Keratinocyte (primary cell): ENCODE measurements around the gene RAB6A. TPM values are rescaled to one million over a fixed set of nuclear protein-coding genes. Genes with fewer than 3 reads are reported as not detected.
"Not testable (repeated sequence)": the region's sequence is repeated elsewhere in the genome, so short reads cannot be mapped to it uniquely, and the experiment has no call there.

Experiments used
- DNase-seq: peaks from one replicate; pipeline ENCODE4 v3.0.0-alpha.2; 2011; ENCODE audit warnings: low read depth, missing footprints, low spot score
- FAIRE-seq: peaks from 2 replicates; lab custom pipeline; 2011; peaks lifted over from hg19 to GRCh38; lab: Jason Lieb, UNC
- H2AFZ ChIP-seq: 2 replicates; pipeline ENCODE4 v1.6.0; 2012; ENCODE audit warnings: low read length, control low read depth, inconsistent platforms; ENCODE audit not compliant: control insufficient read depth
- H3K27ac ChIP-seq: 2 replicates; pipeline ENCODE4 v1.5.1; 2011; ENCODE audit warnings: low read length; ENCODE audit not compliant: control insufficient read depth, insufficient read depth
- H3K27me3 ChIP-seq: 3 replicates; pipeline ENCODE4 v1.6.0; 2011; ENCODE audit warnings: low read length; ENCODE audit not compliant: control insufficient read depth, insufficient read depth; ENCODE audit errors: extremely low read depth
- H3K36me3 ChIP-seq, 2 experiments: 2 replicates in 1 of 2; 3 replicates in 1 of 2; pipeline ENCODE4 v1.5.1; 2011; ENCODE audit warnings: low read length in 2 of 2, mild to moderate bottlenecking in 1 of 2; ENCODE audit not compliant: control insufficient read depth in 2 of 2, insufficient read depth in 2 of 2; ENCODE audit errors: extremely low read depth in 1 of 2
- H3K4me1 ChIP-seq: 3 replicates; pipeline ENCODE4 v1.5.1; 2011; ENCODE audit warnings: low read length; ENCODE audit not compliant: control insufficient read depth, insufficient read depth; ENCODE audit errors: extremely low read depth
- H3K4me2 ChIP-seq: 3 replicates; pipeline ENCODE4 v1.6.0; 2011; ENCODE audit warnings: low read depth, low read length; ENCODE audit not compliant: control insufficient read depth, insufficient read depth; ENCODE audit errors: extremely low read depth
- H3K4me3 ChIP-seq, 3 experiments: fragments of 200-600 bp in 1 of 3; sonication (generic) in 1 of 3; 2 replicates in 2 of 3; 3 replicates in 1 of 3; pipeline ENCODE4 v1.5.1; 2011 to 2016; ENCODE audit warnings: low read length in 3 of 3, mild to moderate bottlenecking in 3 of 3, control low read depth in 2 of 3, inconsistent platforms in 1 of 3, low read depth in 1 of 3, mixed read lengths in 1 of 3, mixed run types in 1 of 3, moderate library complexity in 1 of 3; ENCODE audit not compliant: control insufficient read depth in 2 of 3, insufficient read depth in 2 of 3; ENCODE audit errors: extremely low read depth in 1 of 3
- H3K79me2 ChIP-seq: 2 replicates; pipeline ENCODE4 v1.6.0; 2012; ENCODE audit warnings: low read length; ENCODE audit not compliant: control insufficient read depth, insufficient read depth
- H3K9ac ChIP-seq: 3 replicates; pipeline ENCODE4 v1.6.0; 2011; ENCODE audit warnings: low read length; ENCODE audit not compliant: control insufficient read depth, insufficient read depth; ENCODE audit errors: extremely low read depth
- H3K9me1 ChIP-seq: 3 replicates; pipeline ENCODE4 v1.6.0; 2011; ENCODE audit warnings: low read length; ENCODE audit not compliant: control insufficient read depth, insufficient read depth; ENCODE audit errors: extremely low read depth
- H3K9me3 ChIP-seq: 2 replicates; pipeline ENCODE4 v1.5.1; 2012; ENCODE audit warnings: low read depth, low read length; ENCODE audit not compliant: control insufficient read depth
- H4K20me1 ChIP-seq: 3 replicates; pipeline ENCODE4 v1.6.0; 2011; ENCODE audit warnings: low read length; ENCODE audit not compliant: control insufficient read depth, insufficient read depth; ENCODE audit errors: extremely low read depth
- EZH2 ChIP-seq: IDR thresholded peaks from one replicate; pipeline ENCODE4 v1.6.1; 2012; ENCODE audit warnings: inconsistent platforms, mild to moderate bottlenecking, low read length, moderate library complexity
- dilution Hi-C: fragments of 300-500 bp; cut with MboI; formaldehyde crosslinking; loops from one replicate; pipeline ENCODE4 v1.7.0; 2020; ENCODE audit warnings: low sequenced_read_pairs; ENCODE audit not compliant: extremely low pct_ligation_motif_present
- polyA plus RNA-seq, 5 experiments: library from polyadenylated mRNA; depleted of rRNA in 3 of 5; stranded (reverse) in 3 of 5; stranded (forward) in 1 of 5; unstranded in 1 of 5; fragments of >200 nt; gene quantifications; 1 replicate in 1 of 5; 2 replicates in 3 of 5; 3 replicates in 1 of 5; pipeline versions ENCODE4 v1.2.1 to v1.2.3, GENCODE V29; 2011 to 2012; ENCODE audit warnings: missing spikeins in 2 of 5, low read depth in 1 of 5, low replicate concordance in 1 of 5
- TF ChIP-seq, protein P1 (sequence below), 3 experiments: IDR thresholded peaks in 1 of 3; conservative IDR thresholded peaks in 1 of 3; optimal IDR thresholded peaks in 1 of 3; 2 replicates in 2 of 3; 3 replicates in 1 of 3; pipeline versions ENCODE3 to v1.5.1; 2011; ENCODE audit warnings: low read length in 3 of 3, mild to moderate bottlenecking in 3 of 3, moderate library complexity in 2 of 3, control low read depth in 1 of 3, inconsistent platforms in 1 of 3; ENCODE audit not compliant: insufficient read depth in 2 of 3; ENCODE audit errors: extremely low read depth in 1 of 3

The RAB6A gene
- polyA plus RNA-seq, 1 donor (not counting 4 experiments of a cell fraction or from before 2014, with no cell fraction given): 142 TPM

- Histone ChIP-seq H3K9me3 (no peaks in the 10 kb centered on the region), H3K79me2 (peaks cover 96% of the 10 kb centered on the region), H3K9ac (no peak overlapping the region), H2AFZ (no peak overlapping the region), H3K27ac (no peak overlapping the region), H3K9me1 (no peaks in the 10 kb centered on the region), H3K4me2 (no peak overlapping the region), H4K20me1 (peaks cover 15% of the 10 kb centered on the region), H3K4me1 (peaks cover 5% of the 10 kb centered on the region), H3K4me3 (no peak overlapping the region), H3K36me3 (peaks cover 0 to 11% of the 10 kb centered on the region in 2 experiments), H3K27me3 (no peaks in the 10 kb centered on the region)
- FAIRE-seq: no peak
- DNase-seq: no peak
- TF ChIP-seq, protein P1, sequence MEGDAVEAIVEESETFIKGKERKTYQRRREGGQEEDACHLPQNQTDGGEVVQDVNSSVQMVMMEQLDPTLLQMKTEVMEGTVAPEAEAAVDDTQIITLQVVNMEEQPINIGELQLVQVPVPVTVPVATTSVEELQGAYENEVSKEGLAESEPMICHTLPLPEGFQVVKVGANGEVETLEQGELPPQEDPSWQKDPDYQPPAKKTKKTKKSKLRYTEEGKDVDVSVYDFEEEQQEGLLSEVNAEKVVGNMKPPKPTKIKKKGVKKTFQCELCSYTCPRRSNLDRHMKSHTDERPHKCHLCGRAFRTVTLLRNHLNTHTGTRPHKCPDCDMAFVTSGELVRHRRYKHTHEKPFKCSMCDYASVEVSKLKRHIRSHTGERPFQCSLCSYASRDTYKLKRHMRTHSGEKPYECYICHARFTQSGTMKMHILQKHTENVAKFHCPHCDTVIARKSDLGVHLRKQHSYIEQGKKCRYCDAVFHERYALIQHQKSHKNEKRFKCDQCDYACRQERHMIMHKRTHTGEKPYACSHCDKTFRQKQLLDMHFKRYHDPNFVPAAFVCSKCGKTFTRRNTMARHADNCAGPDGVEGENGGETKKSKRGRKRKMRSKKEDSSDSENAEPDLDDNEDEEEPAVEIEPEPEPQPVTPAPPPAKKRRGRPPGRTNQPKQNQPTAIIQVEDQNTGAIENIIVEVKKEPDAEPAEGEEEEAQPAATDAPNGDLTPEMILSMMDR (optimal IDR thresholded peaks at IDR 0.05 in 1 of 3, IDR thresholded peaks at IDR 0.05 in 1 of 3, conservative IDR thresholded peaks at IDR 0.05 in 1 of 3; ENCODE audit: extremely low read depth in 1 of 3, insufficient read depth in 2 of 3, low read length in 3 of 3): no peak
- no peak for TF ChIP-seq EZH2
- dilution Hi-C loops: no loop called here
Measured at GRCh38 chr11:73752216-73752867, 8.5 kb downstream of the RAB6A start.

DNA sequence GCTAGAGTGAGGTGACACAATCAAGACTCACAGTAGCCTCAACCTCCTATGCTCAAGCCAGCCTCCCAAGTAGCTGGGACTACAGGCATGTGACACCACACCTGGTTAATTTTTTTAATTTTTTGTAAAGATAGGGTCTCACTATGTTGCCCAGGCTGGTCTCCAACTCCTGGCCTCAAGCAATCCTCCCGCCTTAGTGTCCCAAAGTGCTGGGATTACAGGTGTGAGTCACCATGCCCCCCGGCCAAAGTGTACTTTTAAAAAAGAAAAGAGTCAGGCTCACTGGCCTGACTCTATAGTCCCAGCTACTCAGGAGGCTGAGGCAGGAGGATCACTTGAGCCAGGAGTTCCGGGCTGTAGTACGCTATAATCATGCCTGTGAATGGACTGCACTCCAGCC, 10.0 kb downstream of the RAB6A start:
- H3K9ac ChIP-seq, dilution Hi-C loops, H3K27ac ChIP-seq, H3K9me1 ChIP-seq, FAIRE-seq, H3K9me3 ChIP-seq, H3K4me1 ChIP-seq, H3K4me2 ChIP-seq, DNase-seq, H3K27me3 ChIP-seq, H3K4me3 ChIP-seq, H2AFZ ChIP-seq: not testable (repeated sequence)
- Histone ChIP-seq H3K36me3 (peaks cover 0 to 11% of the 10 kb centered on the region in 2 experiments), H3K79me2 (peaks cover 97% of the 10 kb centered on the region), H4K20me1 (peaks cover 15% of the 10 kb centered on the region)

DNA sequence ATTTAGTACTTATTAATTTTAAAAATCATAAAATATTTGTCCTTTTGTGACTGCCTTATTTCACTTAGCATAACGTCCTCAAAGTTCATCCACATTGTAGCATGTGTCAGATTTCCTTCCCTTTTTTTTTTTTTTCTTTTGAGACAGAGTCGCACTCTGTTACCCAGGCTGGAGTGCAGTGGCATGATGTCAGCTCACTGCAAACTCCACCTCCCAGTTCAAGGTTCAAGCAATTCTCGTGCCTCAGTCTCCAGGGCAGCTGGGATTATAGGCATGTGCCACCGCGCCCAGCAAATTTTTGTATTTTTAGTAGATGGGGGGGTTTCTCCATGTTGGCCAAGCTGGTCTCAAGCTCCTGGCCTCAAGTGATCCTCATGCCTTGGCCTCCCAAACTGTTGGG, 10.6 kb downstream of the RAB6A start:
- Histone ChIP-seq H3K36me3 (peaks cover 0 to 11% of the 10 kb centered on the region in 2 experiments), H3K4me3 (no peak overlapping the region), H3K27ac (no peak overlapping the region), H3K79me2 (peaks cover 97% of the 10 kb centered on the region), H3K9ac (no peak overlapping the region), H2AFZ (no peak overlapping the region), H3K4me2 (no peak overlapping the region), H3K4me1 (peaks cover 3% of the 10 kb centered on the region), H3K27me3 (no peaks in the 10 kb centered on the region), H3K9me3 (no peaks in the 10 kb centered on the region), H3K9me1 (no peaks in the 10 kb centered on the region), H4K20me1 (peaks cover 15% of the 10 kb centered on the region)
- FAIRE-seq: no peak
- no peak for TF ChIP-seq EZH2
- TF ChIP-seq, protein P1 (optimal IDR thresholded peaks at IDR 0.05 in 1 of 3, IDR thresholded peaks at IDR 0.05 in 1 of 3, conservative IDR thresholded peaks at IDR 0.05 in 1 of 3; ENCODE audit: extremely low read depth in 1 of 3, insufficient read depth in 2 of 3, low read length in 3 of 3): no peak
- no peak for DNase-seq
- dilution Hi-C loops: no loop called here
